OCI-M2 (cell line): ENCODE results near the gene MPND.

Source experiments
- DNase-seq: peaks from one replicate; lab custom pipeline; 2025; ENCODE audit not compliant: unreplicated experiment; lab: John Stamatoyannopoulos, UW

MPND gene

DNA sequence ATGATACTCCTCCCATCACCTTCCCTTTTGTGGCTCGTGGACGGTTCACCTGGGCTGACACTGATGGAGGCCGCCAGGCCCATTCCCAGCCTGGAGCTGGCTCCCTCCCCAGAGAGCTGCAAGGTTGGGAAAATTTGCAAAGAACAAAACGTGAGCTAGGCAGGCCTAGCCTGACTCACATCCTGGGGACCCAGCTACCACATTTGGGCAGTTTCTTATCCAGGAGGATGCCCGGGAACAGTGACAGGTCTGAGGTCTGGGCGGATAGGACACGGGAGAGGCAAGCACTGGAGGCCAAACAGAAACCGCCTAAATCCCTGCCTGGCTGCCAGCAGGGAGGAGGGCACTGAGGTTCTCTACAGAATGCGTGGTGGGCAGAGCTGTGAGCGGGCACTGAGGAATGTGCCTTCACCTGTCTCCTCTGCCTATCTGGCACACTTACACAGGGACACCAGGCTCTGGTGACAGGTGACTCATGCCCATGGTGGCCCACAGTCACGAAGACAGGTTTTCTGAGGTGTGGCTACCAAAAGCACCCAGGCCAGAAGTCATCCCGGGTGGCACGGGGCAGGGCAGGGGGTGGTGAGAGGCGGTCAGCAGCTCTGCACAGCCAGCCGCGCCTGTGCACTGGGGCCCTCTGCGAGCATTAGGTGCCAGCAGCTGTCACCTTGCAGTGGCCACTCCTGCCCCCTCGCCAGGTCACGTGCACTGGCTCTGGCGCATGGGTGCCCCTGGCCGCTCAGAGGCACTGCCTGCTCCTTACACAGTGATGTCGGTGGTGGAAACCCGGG is 33.8 kb downstream of the MPND start:
- no peak for DNase-seq

DNA sequence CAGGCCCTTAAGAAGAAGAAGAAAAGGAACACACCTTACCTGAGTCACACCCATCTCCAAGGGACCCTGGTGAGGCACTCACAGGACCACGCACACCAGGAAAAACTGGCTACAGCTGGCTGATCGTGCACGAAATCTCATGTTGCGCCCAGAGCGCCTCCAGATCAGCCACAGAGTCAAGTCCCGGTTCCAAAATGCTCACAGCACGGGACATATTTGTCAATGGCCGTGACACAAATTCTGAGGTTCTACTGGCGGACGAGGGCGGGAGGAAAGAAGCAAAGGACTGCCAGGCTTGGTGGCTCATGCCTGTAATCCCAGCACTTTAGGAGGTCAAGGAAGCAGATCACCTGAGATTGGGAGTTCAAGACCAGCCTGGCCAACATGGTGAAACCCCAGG is 35.5 kb downstream of the MPND start:
- DNase-seq, result no peak

DNA sequence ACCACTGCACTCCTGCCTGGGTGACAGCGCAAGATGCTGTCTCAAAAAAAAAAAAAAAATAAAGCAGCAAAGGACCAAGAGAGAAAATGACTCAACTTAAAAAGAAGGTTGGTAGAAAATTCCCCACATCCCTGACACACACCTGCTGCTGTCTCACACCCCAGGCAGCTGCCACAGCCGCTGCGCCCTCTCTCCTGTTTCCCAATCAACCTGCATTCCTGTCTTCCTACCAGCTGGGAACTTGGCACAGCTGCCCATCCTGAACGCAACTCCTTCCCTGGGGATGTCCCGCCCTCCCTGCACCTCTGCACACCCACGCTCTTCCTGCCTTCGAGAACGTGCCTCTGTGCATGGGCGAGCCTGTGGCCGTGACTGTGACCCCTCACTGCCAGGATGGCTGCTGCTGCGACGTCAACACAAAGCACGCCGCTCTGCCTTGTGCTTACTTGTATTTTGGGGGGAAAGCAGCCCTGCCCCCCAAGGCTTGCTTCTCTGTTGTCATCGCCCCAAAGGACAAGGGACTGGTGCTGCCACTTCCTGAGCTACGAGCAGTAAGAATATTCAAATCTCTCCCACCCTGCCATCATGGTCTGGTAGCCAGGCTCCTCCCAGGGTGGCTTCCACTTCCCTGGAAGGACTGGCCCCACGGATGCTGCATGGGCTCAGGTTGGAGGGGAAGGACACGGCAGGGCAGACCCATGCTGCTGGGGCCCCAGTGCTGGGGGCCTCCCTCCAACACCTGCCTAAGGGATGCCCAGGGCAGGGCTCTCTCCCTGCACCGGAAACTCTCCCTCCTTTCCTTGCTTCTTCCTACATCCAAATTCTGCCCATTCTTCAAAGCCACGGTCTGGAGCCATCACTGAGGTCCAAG is 36.3 kb downstream of the MPND start:
- no peak for DNase-seq

DNA sequence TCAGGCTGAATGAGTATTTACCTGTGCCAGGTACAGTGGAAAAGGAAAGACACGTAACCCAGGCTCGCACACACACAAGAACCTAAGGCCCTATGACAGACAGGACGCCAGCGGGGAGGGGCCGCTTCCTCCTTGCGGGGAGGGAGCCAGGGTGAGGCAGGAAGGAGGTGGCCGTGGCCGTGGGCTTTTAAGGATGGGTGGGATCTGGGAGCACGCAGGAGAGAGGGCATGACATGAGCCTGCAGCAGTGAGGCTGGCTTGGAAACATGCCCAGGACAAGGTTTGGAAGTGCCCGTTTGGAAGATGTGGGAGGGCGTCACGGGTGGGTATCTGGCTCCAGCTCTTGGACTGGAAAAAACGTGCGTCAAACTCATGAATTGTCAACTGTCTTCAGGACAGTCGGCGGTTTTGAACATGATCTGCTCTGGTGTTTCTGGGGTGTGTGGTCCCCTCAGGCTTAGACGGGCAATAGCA is 36.9 kb downstream of the MPND start:
- no peak for DNase-seq

DNA sequence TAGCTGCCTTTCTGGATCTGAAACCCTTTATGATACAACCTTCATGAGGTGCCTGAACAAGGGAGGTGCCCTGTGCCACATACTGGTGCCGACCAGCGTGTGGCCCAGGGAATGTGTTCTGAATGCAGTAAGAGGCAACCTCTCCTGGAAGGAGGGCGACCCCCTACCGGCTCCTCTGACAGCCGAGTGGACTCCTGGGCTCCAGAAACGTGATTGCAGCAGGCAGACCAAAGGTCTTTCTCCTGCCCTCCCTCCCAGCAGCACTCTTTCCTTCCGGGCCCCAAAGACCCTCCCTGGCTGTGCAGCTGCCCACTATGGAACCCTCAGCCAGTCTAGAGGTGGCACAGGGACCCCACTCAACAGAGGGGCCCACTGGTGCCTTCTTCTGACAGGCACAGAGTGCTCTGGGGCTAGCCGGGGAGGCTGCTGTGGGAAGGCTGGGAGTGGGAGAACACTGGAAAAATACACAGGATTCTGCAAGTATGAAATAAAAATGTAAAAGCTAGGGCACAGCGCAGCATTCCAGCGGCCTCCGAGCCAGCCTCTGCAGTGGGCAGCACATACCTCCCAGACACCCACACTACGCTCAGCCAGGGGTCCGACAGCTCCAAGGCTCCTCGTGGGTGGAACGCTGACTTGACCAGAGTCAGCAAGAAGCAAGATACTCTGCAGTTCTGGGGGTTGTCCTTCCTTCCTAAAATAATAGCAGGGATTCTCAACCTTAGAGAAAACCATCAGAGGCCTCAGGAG is 42.1 kb downstream of the MPND start:
- DNase-seq, result no peak

DNA sequence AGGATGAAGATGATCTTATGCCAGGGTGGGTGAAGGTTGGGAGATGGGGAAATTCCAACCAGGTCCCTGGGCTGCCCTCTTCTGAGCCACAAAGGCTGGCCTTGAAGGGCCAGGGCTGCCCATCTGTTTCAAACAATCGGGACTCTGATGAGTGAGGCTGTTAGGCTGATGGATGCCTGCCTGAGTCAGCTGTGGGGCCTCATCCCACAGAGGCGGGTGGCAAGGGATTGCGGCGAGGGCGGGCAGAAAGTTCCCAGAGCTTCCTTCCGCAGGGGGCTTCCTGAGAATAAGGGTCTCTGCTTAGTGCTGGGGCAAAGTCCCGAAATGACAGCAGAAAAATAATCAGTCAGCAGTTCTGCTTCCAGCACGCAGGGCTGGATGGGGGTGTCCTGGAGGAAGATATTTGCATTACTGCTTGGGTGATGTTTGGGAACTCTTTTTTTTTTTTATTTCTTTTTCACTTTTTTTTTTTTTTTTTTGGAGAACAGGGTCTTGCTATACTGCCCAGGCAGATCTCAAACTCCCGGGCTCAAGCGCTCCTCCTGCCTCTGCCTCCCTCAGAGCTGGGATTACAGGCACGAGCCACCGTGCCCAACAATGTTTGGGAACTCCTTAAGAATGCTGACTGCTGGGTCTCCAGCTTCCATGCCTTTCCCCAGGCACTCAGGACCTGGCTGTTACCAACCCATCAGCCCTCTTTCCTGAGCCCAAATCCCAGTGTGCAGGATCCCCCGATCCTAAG is 42.9 kb downstream of the MPND start:
- DNase-seq, result no peak

DNA sequence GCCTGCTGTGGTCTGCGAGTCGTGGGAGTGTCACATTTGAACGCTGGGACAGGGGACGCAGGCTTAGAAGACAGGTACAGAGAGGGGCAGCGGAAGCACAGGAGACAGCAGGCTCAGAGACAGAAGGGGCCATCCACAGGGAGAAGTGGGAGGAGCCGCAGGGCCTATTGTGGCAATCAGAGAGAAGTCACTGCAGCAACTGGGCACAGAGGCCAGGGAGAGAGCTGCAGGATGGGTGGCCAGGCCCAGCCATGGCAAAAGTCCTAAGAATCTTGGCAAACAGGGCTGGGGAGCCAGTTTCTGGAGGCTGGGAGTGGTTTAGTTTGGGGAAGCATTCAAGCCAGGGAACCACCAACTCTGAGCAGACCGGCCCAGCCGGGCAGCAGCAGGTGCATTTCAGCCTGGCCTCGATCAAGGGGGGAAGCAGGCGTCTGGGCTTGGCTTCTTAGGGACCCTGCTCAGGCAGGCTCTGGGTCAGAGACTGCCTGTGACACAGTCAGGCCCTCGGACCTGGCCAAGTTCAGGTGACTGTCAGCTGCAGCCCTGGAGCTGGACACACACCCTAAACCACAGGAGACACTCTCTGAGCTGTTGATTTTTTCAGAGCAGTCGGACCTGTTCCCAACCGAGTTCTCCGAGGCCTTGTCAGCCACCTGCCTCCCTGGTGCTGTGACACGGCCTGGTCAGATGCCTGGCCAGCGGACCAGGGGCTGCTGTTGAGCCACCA is 45.1 kb downstream of the MPND start:
- DNase-seq, result no peak

DNA sequence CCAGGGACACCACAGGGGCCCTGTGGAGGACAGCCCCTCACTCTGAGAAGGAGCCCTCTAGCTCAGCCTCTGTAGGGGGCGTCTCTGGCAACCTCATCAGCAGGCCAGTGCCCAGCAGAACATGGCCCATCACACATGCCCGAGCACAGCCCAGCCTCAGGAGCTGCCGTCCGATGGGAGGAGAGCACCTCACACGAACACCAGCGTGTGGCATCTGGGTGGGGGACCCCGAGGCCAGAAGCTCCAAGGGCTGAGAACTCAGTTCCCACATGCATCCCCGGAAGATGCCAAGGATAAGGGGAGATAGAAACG is 45.7 kb downstream of the MPND start:
- DNase-seq, result no peak

DNA sequence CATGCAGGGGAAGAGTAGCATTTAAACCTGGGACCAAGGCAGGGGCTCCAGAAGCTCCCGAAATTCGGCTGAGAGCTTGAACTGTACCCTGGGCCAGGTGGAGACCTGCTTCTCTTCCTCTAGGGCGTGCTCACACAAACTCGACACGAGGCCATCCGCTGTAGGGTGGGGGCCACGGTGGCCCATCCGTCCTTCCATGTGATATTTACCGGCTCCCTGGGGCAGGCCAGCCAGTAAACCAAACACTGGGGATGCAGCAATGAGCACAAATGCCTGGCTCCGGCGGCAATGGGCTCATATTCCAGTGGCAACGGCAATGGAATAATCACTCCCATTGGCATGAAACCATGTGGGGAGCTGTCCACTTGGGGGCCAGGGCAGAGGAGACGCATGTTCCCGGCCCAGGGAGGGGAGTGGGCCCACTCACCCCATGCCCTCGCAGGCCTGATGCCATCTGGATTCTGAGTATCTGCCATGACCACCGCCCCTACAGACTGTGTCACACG is 46.2 kb downstream of the MPND start:
- no peak for DNase-seq

DNA sequence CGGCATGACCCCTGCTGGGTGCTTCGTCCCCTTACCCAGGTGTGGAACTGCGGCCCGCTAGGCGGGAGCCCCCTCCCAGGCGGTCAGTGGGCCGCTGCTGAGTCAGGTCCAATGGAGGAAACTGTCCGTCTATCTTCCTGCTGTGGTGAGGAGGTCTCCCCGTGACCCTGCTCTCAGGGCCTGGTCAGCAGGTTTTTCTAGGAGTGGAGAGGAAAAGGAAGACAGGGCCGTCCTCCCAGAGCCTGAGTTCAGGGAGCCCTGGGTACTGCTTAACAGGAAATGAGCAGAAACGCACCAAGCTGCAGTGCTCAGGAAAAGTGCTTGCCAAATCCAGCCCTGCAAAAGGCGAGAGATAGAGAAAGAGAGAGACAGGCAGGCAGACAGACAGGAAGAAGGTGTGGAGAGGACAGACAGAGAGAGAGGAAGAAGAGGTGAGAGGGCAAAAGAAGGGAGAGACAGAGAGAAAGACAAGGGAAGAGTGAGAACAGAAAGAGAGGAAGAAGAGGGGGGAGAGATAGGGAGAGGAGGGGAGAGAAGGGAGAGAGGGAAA is 46.7 kb downstream of the MPND start:
- no peak for DNase-seq

DNA sequence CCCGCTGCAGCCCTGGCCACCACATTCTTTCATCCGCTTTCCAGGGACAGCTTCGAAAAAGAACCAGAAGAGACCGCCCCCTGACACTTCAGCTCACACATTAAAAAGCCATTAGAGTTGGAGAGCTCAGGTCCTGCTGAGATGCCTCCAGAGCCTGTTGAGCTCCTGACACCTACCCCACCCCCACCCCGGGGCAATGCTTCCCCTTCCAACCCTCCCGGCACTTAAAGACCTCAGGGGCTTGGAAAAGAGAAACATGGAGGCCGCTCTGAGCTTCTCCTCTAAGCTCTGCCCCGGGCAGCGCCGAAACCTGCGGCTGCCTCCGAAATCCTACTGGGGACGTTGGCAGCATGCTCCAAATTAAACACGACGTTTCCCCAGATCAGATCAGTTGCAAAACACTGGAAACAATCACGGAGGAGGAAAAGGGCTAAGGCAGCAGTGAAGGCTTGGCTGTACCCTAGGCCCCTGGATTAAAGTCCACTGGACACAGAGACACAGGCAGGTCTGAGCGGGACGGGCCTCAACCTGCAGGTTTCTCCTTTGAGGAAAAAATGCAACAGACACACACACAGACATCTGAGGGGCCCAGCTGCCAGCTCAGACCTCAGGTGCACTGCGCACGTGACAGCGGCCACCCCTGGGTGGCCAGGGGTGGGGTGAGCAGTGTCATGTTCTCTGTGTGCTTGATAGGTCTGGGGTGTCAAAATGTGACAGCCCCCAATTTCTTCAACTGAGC is 47.4 kb downstream of the MPND start:
- no peak for DNase-seq

DNA sequence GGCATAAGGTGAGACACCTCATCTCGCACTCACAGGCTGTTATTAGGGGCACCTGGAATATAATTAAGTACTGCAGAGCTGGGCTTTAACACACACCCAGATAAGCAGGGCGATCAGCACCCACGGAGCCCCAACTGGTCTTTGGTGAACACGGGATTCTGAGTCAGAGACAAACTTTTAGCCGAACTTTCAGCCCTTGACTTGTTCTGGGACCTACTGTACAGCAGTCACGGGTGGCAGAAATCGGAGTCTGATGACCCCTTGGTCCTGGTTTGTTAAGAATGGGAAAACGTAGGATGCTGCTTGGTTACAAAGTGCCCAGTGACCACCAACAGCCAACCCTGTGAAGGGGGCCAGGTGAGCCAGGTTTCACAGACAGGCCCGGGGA is 47.9 kb downstream of the MPND start:
- no peak for DNase-seq

DNA sequence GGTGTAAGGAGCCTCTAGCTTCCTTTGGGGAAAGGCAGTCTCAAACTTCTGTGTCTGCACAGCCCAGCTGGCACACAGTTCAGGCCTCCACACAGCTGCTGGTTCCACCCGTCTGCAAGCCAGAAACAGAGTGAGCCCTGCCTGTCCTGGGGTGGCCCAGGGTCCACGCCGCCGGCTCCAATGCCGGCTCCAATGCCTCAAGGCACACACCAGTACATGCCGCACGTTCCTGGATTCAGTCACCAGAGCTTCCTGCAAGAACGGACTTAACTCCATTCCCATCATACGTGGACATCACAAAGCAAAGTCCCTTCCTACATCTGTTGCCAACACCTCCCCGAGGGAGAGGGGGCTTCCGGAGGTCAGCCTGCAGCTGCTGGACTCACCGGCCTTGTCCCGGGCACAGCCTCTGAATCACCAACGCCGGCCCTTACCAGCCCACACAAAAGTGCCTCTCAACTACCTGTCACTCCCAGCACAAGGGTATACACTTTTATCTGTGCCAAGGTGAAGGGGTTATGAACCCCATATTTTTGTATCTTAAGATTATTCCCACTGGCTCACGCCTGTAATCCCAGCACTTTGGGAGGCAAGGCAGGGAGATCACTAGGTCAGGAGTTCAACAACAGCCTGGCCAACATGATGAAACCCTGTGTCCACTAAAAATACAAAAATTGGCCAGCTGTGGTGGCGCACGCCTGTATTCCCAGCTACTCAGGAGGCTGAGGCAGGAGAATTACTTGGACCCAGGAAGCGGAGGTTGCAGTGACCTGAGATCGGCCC is 48.5 kb downstream of the MPND start:
- DNase-seq, result no peak

DNA sequence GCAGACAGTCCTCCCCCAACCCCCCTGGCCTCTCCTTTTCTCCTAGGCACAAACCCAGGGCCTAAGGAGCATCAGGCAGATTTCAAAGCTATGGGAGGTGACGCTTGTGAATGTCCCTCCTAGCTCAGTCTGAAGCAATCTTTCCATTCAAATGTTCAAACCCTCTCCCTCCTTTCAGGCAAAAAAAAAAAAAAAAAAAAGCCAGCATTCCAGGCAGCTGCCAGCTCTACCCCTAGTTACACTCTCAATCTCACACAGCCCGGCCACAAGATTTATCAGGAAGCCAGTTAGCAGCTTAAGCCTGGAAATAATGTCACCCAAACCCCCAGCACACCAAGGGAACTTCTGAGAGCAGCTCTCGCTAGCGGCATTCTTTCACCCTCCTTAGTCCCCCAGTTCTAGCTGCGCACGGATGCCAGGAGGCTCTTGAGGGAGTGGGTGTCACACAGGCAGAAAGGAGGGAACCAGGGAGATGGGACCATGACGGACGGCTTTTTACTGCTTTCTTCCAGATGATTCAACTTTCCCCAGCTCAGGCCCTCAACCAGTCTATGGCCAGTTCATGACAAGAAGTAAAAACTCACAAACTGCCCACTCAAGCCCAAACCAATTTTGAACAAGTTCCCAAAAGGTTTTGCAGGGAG is 50.7 kb downstream of the MPND start:
- no peak for DNase-seq

DNA sequence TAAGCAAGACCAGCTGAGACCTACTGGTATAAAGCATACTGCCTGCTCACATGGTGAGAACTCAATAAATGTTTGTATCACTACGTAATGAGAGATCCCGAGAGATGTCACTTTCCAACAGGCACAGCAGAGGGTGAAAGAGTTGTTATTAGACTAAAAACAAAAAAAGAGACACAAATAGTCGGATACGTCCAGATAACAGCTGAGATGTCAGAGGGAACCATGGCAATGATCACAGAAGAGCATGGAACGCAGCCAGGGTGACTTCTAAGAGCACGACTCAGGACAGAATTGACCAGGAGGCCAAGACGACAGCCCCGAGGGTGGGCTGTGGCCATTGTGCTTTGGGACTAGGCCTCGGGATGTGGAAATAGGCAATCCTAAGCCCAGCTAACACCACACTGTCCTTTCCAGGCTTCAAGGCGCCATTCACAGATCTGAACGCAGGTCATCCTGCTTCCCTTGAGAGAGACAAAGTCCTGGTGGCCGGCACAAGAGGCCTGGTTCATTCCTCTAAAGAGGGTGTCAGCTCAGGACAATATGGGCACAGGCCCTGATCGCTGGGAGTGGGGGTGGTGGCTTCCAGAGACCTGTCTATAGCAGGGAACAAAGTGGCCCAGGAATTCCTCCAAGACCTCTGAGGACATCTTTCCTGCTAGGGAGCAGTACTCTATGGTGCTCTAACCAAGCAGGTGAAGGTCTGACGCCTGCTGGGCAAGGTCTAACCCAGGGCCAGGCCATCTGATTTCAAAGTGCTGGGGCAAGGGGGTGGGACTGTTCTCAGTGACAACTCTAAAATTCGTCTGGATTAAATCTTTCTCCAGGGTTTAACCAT is 53.8 kb downstream of the MPND start:
- no peak for DNase-seq

DNA sequence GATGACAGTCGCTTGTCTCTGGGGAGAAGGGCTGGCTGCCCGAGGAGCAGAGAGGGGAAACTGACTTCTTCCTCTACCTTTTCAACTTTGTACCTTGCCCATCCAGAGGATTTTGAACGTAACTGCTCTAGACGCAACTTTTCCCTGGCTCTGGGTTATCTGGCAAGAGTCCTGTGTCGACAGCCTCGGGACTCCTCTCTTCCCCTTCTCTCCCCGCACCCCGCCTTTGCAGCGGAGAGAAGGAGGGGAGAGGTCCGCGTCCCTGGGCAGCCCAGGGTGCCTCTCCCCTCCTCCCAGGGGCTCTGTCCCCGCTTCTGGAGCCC is 56.4 kb downstream of the MPND start:
- no peak for DNase-seq
